ENCODE results near the gene KIF25. TPM values are rescaled to one million over a fixed set of nuclear protein-coding genes. Genes with fewer than 3 reads are reported as not detected.
"Not testable (repeated sequence)": the region's sequence is repeated elsewhere in the genome, so short reads cannot be mapped to it uniquely, and the experiment has no call there.

The KIF25 gene
- total and polyA plus RNA-seq, 7 experiments from 2014 or later: 0.86 TPM; not detected in 6

DNA sequence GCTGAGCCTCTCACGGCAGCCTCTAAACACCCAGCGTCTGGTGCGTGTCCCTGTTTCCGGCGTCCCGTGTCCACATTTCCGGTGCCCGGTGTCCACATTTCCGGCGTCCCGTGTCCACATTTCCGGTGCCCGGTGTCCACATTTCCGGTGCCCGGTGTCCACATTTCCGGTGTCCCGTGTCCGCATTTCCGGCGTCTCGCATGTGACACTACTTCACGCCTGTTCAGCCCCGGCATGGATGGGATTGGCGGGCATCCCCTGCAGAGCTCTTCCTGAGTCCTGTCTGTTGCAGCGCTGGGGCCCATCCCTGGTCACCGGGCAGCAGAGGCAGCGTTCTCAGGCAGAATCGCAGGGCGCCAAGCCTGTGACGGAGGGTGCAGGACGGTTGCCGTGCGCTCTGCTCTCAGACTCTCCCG, 78.3 kb downstream of the KIF25 start:
- no peaks in the 10 kb centered on the region for H3K36me3 Mint-ChIP-seq
- no peaks in the 10 kb centered on the region for H3K4me1 Mint-ChIP-seq
- H3K4me1 ChIP-seq (ENCODE audit: control insufficient read depth in 2 of 2, insufficient read depth in 2 of 2, low read length in 2 of 2): no peaks in the 10 kb centered on the region
- H3K9me3 ChIP-seq (ENCODE audit: control insufficient read depth in 2 of 3, low read length in 3 of 3): no peaks in the 10 kb centered on the region
- intact Hi-C loops (cut with micrococcal nuclease): no loop called here
- POLR2A ChIA-PET: no interaction called here
- H3K4me3 Mint-ChIP-seq: no peak overlapping the region
- H3K27ac ChIP-seq (ENCODE audit: low read depth, low read length): no peak overlapping the region
- H3K27ac Mint-ChIP-seq: no peak overlapping the region
- DNase-seq: no peak
- ATAC-seq: no peak
- no peaks in the 10 kb centered on the region for H3K36me3 ChIP-seq (ENCODE audit: control insufficient read depth in 2 of 3, insufficient read depth in 3 of 3, low read length in 3 of 3)
- peaks cover 0 to 2% (median 0%) of the 10 kb centered on the region in 11 donors for H3K9me3 Mint-ChIP-seq
- H3K27me3 ChIP-seq (ENCODE audit: control insufficient read depth in 2 of 2, insufficient read depth in 2 of 2, low read length in 2 of 2): no peaks in the 10 kb centered on the region
- H3K4me3 ChIP-seq (ENCODE audit: low read length): no peak overlapping the region
- peaks cover 0 to 4% (median 0%) of the 10 kb centered on the region in 5 donors for H3K27me3 Mint-ChIP-seq
- CTCF ChIA-PET: no interaction called here

DNA sequence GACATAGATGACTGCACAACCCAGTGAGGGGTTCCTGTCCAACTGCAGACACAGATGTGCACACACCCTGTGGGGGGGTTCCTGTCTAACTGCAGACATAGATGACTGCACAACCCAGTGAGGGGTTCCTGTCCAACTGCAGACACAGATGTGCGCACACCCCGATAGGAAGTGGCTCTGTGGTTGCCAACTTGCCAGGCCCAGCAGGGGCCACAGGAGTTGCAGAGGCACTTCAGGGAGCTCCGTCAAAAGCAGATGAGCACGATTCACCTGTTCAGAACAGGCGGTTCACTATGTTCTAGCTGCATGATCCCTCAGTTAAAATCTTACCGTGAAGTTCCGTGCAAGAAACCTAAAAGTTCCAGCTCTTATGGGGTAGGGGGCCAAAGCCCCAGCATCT, 79.9 kb downstream of the KIF25 start:
- POLR2A ChIA-PET; H3K27ac ChIP-seq (ENCODE audit: low read depth, low read length); H3K27me3 Mint-ChIP-seq; H3K4me3 Mint-ChIP-seq; DNase-seq; H3K27ac Mint-ChIP-seq; H3K9me3 Mint-ChIP-seq; H3K27me3 ChIP-seq (ENCODE audit: control insufficient read depth in 2 of 2, insufficient read depth in 2 of 2, low read length in 2 of 2); CTCF ChIA-PET; intact Hi-C loops (cut with micrococcal nuclease); ATAC-seq; H3K4me1 Mint-ChIP-seq; H3K36me3 Mint-ChIP-seq; H3K4me3 ChIP-seq (ENCODE audit: low read length); H3K4me1 ChIP-seq (ENCODE audit: control insufficient read depth in 2 of 2, insufficient read depth in 2 of 2, low read length in 2 of 2); H3K9me3 ChIP-seq (ENCODE audit: control insufficient read depth in 2 of 3, low read length in 3 of 3); H3K36me3 ChIP-seq (ENCODE audit: control insufficient read depth in 2 of 3, insufficient read depth in 3 of 3, low read length in 3 of 3): not testable (repeated sequence)

- no peaks in the 10 kb centered on the region for H3K36me3 ChIP-seq (ENCODE audit: control insufficient read depth in 2 of 3, insufficient read depth in 3 of 3, low read length in 3 of 3)
- no peaks in the 10 kb centered on the region for H3K27me3 ChIP-seq (ENCODE audit: control insufficient read depth in 2 of 2, insufficient read depth in 2 of 2, low read length in 2 of 2)
- Mint-ChIP-seq H3K4me3 (no peak overlapping the region), H3K27me3 (peaks cover 0 to 4% (median 0%) of the 10 kb centered on the region in 5 donors), H3K9me3 (peaks cover 0 to 2% (median 0%) of the 10 kb centered on the region in 11 donors), H3K4me1 (no peaks in the 10 kb centered on the region), H3K27ac (no peak overlapping the region), H3K36me3 (no peaks in the 10 kb centered on the region)
- ChIA-PET CTCF (no interaction called here), POLR2A (no interaction called here)
- no peaks in the 10 kb centered on the region for H3K4me1 ChIP-seq (ENCODE audit: control insufficient read depth in 2 of 2, insufficient read depth in 2 of 2, low read length in 2 of 2)
- DNase-seq: no peak
- no peak for ATAC-seq
- intact Hi-C loops (cut with micrococcal nuclease): no loop called here
- no peak overlapping the region for H3K4me3 ChIP-seq (ENCODE audit: low read length)
- H3K9me3 ChIP-seq (ENCODE audit: control insufficient read depth in 2 of 3, low read length in 3 of 3): no peaks in the 10 kb centered on the region
- no peak overlapping the region for H3K27ac ChIP-seq (ENCODE audit: low read depth, low read length)
Measured at GRCh38 chr6:168078175-168078942, 80.9 kb downstream of the KIF25 start.

- H3K27ac Mint-ChIP-seq: no peak within 1 kb of the TSS
- H3K9me3 Mint-ChIP-seq: peaks cover 0 to 2% (median 0%) of the 10 kb centered on the region in 11 donors
- H3K27me3 ChIP-seq (ENCODE audit: control insufficient read depth in 2 of 2, insufficient read depth in 2 of 2, low read length in 2 of 2): no peaks in the 10 kb centered on the region
- H3K36me3 Mint-ChIP-seq: no peaks in the 10 kb centered on the region
- no peak within 1 kb of the TSS for H3K4me3 Mint-ChIP-seq
- H3K9me3 ChIP-seq (ENCODE audit: control insufficient read depth in 2 of 3, low read length in 3 of 3): no peaks in the 10 kb centered on the region
- peaks cover 0 to 7% (median 0%) of the 10 kb centered on the region in 5 donors for H3K27me3 Mint-ChIP-seq
- DNase-seq (no peak), ATAC-seq (no peak)
- no peaks in the 10 kb centered on the region for H3K4me1 ChIP-seq (ENCODE audit: control insufficient read depth in 2 of 2, insufficient read depth in 2 of 2, low read length in 2 of 2)
- no peak within 1 kb of the TSS for H3K4me3 ChIP-seq (ENCODE audit: low read length)
- no peak within 1 kb of the TSS for H3K27ac ChIP-seq (ENCODE audit: low read depth, low read length)
- intact Hi-C loops (cut with micrococcal nuclease): no loop called here
- H3K4me1 Mint-ChIP-seq: no peaks in the 10 kb centered on the region
- H3K36me3 ChIP-seq (ENCODE audit: control insufficient read depth in 2 of 3, insufficient read depth in 3 of 3, low read length in 3 of 3): no peaks in the 10 kb centered on the region
- ChIA-PET POLR2A (no interaction called here), CTCF (no interaction called here)
Measured at GRCh38 chr6:168078943-168079405, 81.5 kb downstream of the KIF25 start, which contains the start of gene FRMD1. Gene FRMD1 (minus strand): TSS chr6:168079212. CDS start chr6:168079094, 118 bp downstream.

GRCh38 chr6:168080393-168081077, 83.1 kb downstream of the KIF25 start:
- H3K27ac Mint-ChIP-seq: no peak overlapping the region

GRCh38 chr6:168081858-168082546, 84.5 kb downstream of the KIF25 start:
- no peak for DNase-seq
- Histone ChIP-seq H3K4me1 (ENCODE audit: control insufficient read depth in 2 of 2, insufficient read depth in 2 of 2, low read length in 2 of 2) (no peaks in the 10 kb centered on the region), H3K27me3 (ENCODE audit: control insufficient read depth in 2 of 2, insufficient read depth in 2 of 2, low read length in 2 of 2) (no peaks in the 10 kb centered on the region), H3K4me3 (ENCODE audit: low read length) (no peak overlapping the region), H3K36me3 (ENCODE audit: control insufficient read depth in 2 of 3, insufficient read depth in 3 of 3, low read length in 3 of 3) (no peaks in the 10 kb centered on the region), H3K9me3 (ENCODE audit: control insufficient read depth in 2 of 3, low read length in 3 of 3) (no peaks in the 10 kb centered on the region), H3K27ac (ENCODE audit: low read depth, low read length) (no peak overlapping the region)
- H3K9me3 Mint-ChIP-seq: no peaks in the 10 kb centered on the region
- H3K27ac Mint-ChIP-seq: no peak overlapping the region
- H3K27me3 Mint-ChIP-seq: peaks cover 0 to 12% (median 0%) of the 10 kb centered on the region in 5 donors
- CTCF ChIA-PET: no interaction called here
- intact Hi-C loops (cut with micrococcal nuclease): no loop called here
- H3K4me3 Mint-ChIP-seq: no peak overlapping the region
- no peak for ATAC-seq
- H3K36me3 Mint-ChIP-seq: no peaks in the 10 kb centered on the region
- POLR2A ChIA-PET: no interaction called here
- no peaks in the 10 kb centered on the region for H3K4me1 Mint-ChIP-seq

More at GRCh38 chr6:168080393-168081077, 83.1 kb downstream of the KIF25 start:
- ChIA-PET POLR2A (no interaction called here), CTCF (no interaction called here)
- Mint-ChIP-seq H3K27me3 (peaks cover 0 to 9% (median 0%) of the 10 kb centered on the region in 5 donors), H3K9me3 (peaks cover 0 to 2% (median 0%) of the 10 kb centered on the region in 11 donors), H3K4me3 (no peak overlapping the region), H3K36me3 (no peaks in the 10 kb centered on the region), H3K4me1 (no peaks in the 10 kb centered on the region)
- intact Hi-C loops (cut with micrococcal nuclease): no loop called here
- Histone ChIP-seq H3K4me1 (ENCODE audit: control insufficient read depth in 2 of 2, insufficient read depth in 2 of 2, low read length in 2 of 2) (no peaks in the 10 kb centered on the region), H3K36me3 (ENCODE audit: control insufficient read depth in 2 of 3, insufficient read depth in 3 of 3, low read length in 3 of 3) (no peaks in the 10 kb centered on the region), H3K9me3 (ENCODE audit: control insufficient read depth in 2 of 3, low read length in 3 of 3) (no peaks in the 10 kb centered on the region), H3K27ac (ENCODE audit: low read depth, low read length) (no peak overlapping the region), H3K27me3 (ENCODE audit: control insufficient read depth in 2 of 2, insufficient read depth in 2 of 2, low read length in 2 of 2) (no peaks in the 10 kb centered on the region), H3K4me3 (ENCODE audit: low read length) (no peak overlapping the region)
- ATAC-seq (no peak), DNase-seq (no peak)

All from naive thymus-derived CD4-positive, alpha-beta T cell (primary cell).